ENCODE measurements around the gene SLC4A4.

The SLC4A4 gene

GRCh38 chr4:71476240-71476639 lies 137.4 kb downstream of the SLC4A4 start:
- Histone ChIP-seq H3K27me3 (ENCODE audit: insufficient read depth, low read length, poor library complexity) (no peaks in the 10 kb centered on the region), H3K9me3 (ENCODE audit: insufficient read depth, low read length, severe bottlenecking) (no peaks in the 10 kb centered on the region), H3K4me2 (ENCODE audit: insufficient read depth, low read length) (no peak overlapping the region), H4K20me1 (ENCODE audit: insufficient read depth, low read length) (no peaks in the 10 kb centered on the region), H3K36me3 (ENCODE audit: insufficient read depth, low read length) (no peaks in the 10 kb centered on the region), H3K79me2 (ENCODE audit: insufficient read depth, low read length) (no peaks in the 10 kb centered on the region), H3K4me1 (ENCODE audit: insufficient read depth, low read length) (no peaks in the 10 kb centered on the region), H2AFZ (ENCODE audit: low read depth, low read length) (no peak overlapping the region), H3K9ac (ENCODE audit: low read depth, low read length) (no peak overlapping the region), H3K4me3 (ENCODE audit: low read depth in 1 of 2, low read length in 2 of 2) (no peak overlapping the region), H3K27ac (ENCODE audit: low read length) (no peak overlapping the region)
- DNase-seq (no peak), ATAC-seq (ENCODE audit: insufficient read depth, low read depth) (no peak)
- no peak for TF ChIP-seq EZH2 (IDR thresholded peaks at IDR 0.05; ENCODE audit: borderline replicate concordance, low read depth, low read length, severe bottlenecking)
- TF ChIP-seq CTCF (IDR thresholded peaks at IDR 0.05; ENCODE audit: borderline replicate concordance, extremely low read depth, low read length, poor library complexity, severe bottlenecking) = no peak

- H2AFZ ChIP-seq (ENCODE audit: low read depth, low read length) = no peak overlapping the region
- H3K27ac ChIP-seq (ENCODE audit: low read length) = no peak overlapping the region
- no peak overlapping the region for H3K9ac ChIP-seq (ENCODE audit: low read depth, low read length)
- H3K4me2 ChIP-seq (ENCODE audit: insufficient read depth, low read length) = no peak overlapping the region
- DNase-seq (no peak), ATAC-seq (ENCODE audit: insufficient read depth, low read depth) (no peak)
- H3K36me3 ChIP-seq (ENCODE audit: insufficient read depth, low read length) = no peaks in the 10 kb centered on the region
- no peaks in the 10 kb centered on the region for H3K79me2 ChIP-seq (ENCODE audit: insufficient read depth, low read length)
- H3K27me3 ChIP-seq (ENCODE audit: insufficient read depth, low read length, poor library complexity) = no peaks in the 10 kb centered on the region
- no peaks in the 10 kb centered on the region for H4K20me1 ChIP-seq (ENCODE audit: insufficient read depth, low read length)
- TF ChIP-seq CTCF (IDR thresholded peaks at IDR 0.05; ENCODE audit: borderline replicate concordance, extremely low read depth, low read length, poor library complexity, severe bottlenecking) (no peak), EZH2 (IDR thresholded peaks at IDR 0.05; ENCODE audit: borderline replicate concordance, low read depth, low read length, severe bottlenecking) (no peak)
- no peak overlapping the region for H3K4me3 ChIP-seq (ENCODE audit: low read depth in 1 of 2, low read length in 2 of 2)
- no peaks in the 10 kb centered on the region for H3K4me1 ChIP-seq (ENCODE audit: insufficient read depth, low read length)
- H3K9me3 ChIP-seq (ENCODE audit: insufficient read depth, low read length, severe bottlenecking) = no peaks in the 10 kb centered on the region
Observed at GRCh38 chr4:71486550-71487343, 147.9 kb downstream of the SLC4A4 start.

- no peaks in the 10 kb centered on the region for H3K27me3 ChIP-seq (ENCODE audit: insufficient read depth, low read length, poor library complexity)
- no peak overlapping the region for H3K4me3 ChIP-seq (ENCODE audit: low read depth in 1 of 2, low read length in 2 of 2)
- no peak for DNase-seq
- H3K4me2 ChIP-seq (ENCODE audit: insufficient read depth, low read length) = no peak overlapping the region
- H4K20me1 ChIP-seq (ENCODE audit: insufficient read depth, low read length) = no peaks in the 10 kb centered on the region
- no peak overlapping the region for H2AFZ ChIP-seq (ENCODE audit: low read depth, low read length)
- no peak for ATAC-seq (ENCODE audit: insufficient read depth, low read depth)
- no peak overlapping the region for H3K9ac ChIP-seq (ENCODE audit: low read depth, low read length)
- no peaks in the 10 kb centered on the region for H3K36me3 ChIP-seq (ENCODE audit: insufficient read depth, low read length)
- TF ChIP-seq EZH2 (IDR thresholded peaks at IDR 0.05; ENCODE audit: borderline replicate concordance, low read depth, low read length, severe bottlenecking) (no peak), CTCF (IDR thresholded peaks at IDR 0.05; ENCODE audit: borderline replicate concordance, extremely low read depth, low read length, poor library complexity, severe bottlenecking) (no peak)
- no peaks in the 10 kb centered on the region for H3K79me2 ChIP-seq (ENCODE audit: insufficient read depth, low read length)
- no peaks in the 10 kb centered on the region for H3K9me3 ChIP-seq (ENCODE audit: insufficient read depth, low read length, severe bottlenecking)
- H3K4me1 ChIP-seq (ENCODE audit: insufficient read depth, low read length) = no peaks in the 10 kb centered on the region
- no peak overlapping the region for H3K27ac ChIP-seq (ENCODE audit: low read length)
Observed at GRCh38 chr4:71487344-71487920, 148.6 kb downstream of the SLC4A4 start.
